ENCODE data around the gene XRCC5.

DNA sequence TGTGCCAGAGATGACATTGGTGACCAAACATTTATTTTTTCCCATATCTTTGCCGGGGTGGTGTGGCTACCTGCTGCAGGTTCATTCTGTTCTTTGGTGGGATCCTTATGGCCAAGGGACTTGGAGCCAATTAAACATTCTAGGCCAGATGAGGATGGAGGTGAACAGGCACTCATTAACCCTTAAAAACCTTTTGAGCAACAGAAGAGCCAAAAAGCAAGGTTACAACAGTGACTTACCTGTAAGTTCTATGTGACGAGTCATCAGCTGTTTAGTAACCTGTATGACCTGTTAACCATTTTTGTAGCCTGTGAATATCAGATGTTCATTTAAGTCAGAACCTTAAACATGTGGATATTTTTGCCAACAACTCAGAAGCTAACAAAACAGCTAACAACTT, 105.6 kb downstream of the XRCC5 start:
- TF ChIP-seq, protein P1, sequence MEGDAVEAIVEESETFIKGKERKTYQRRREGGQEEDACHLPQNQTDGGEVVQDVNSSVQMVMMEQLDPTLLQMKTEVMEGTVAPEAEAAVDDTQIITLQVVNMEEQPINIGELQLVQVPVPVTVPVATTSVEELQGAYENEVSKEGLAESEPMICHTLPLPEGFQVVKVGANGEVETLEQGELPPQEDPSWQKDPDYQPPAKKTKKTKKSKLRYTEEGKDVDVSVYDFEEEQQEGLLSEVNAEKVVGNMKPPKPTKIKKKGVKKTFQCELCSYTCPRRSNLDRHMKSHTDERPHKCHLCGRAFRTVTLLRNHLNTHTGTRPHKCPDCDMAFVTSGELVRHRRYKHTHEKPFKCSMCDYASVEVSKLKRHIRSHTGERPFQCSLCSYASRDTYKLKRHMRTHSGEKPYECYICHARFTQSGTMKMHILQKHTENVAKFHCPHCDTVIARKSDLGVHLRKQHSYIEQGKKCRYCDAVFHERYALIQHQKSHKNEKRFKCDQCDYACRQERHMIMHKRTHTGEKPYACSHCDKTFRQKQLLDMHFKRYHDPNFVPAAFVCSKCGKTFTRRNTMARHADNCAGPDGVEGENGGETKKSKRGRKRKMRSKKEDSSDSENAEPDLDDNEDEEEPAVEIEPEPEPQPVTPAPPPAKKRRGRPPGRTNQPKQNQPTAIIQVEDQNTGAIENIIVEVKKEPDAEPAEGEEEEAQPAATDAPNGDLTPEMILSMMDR (IDR thresholded peaks at IDR 0.05 in 4 of 5, conservative IDR thresholded peaks at IDR 0.05 in 1 of 5), result no peak
- no peak for TF ChIP-seq POLR2A (IDR thresholded peaks at IDR 0.05)
